A375 (cell line): ENCODE results near the gene ZNF277. TPM values are rescaled to one million over a fixed set of nuclear protein-coding genes. Genes with fewer than 3 reads are reported as not detected.

Source experiments
- total RNA-seq: library from RNA; depleted of rRNA; stranded (reverse); fragments of >200 nt; shearing (Covaris generic); gene quantifications from 2 replicates; pipeline ENCODE4 v1.2.3, GENCODE V29; 2014; rRNA removed

Gene ZNF277
- total RNA-seq, result 15.6 and 21.2 TPM in 2 replicates

GRCh38 chr7:112206238-112206990, at the start of gene ZNF277, which contains the start of gene DOCK4:
TSS of gene ZNF277 (plus strand) at chr7:112206695. CDS start at chr7:112206717, 22 bp downstream.
TSS of gene DOCK4 (minus strand) at chr7:112206399. CDS start at chr7:112206138, 261 bp downstream.

Other genes with a start within 250 kb of the ZNF277 start
- gene DOCK4, start 296 bp upstream of the ZNF277 start, total RNA-seq, result 26.1 and 42.9 TPM in 2 replicates
- 80.7 and 91.3 TPM in 2 replicates for gene IFRD1, start 243.8 kb downstream of the ZNF277 start, total RNA-seq